ENCODE results near the gene INPP5J. TPM values are rescaled to one million over a fixed set of nuclear protein-coding genes. Genes with fewer than 3 reads are reported as not detected.

The INPP5J gene
- total and polyA plus RNA-seq, 2 donors: 0.47 to 1.1 TPM

DNA sequence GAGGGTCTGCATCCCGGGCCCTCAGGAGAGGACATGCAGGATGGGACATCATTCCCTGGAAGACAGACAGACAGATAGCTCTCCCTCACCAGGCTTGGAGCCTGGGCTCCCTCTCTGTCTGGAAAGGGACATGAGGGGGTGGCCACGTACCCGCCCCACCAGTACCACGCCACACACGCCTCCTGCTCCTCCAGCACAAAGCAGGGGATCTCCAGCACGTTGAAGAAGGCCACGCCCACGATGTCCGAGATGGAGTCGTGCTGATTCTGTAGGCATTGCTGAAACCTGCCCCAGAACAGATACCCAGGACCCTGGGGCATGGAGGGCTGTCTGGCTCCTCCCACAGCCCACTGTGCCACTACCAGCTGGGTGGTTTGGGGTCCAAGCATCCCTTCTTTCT lies 15.4 kb downstream of the INPP5J start:
- Histone ChIP-seq H3K4me1 (ENCODE audit: control insufficient read depth in 2 of 2, insufficient read depth in 2 of 2, low read length in 2 of 2) (peaks cover 0 to 7% of the 10 kb centered on the region in 2 donors), H3K4me3 (ENCODE audit: low read length in 2 of 2) (no peak overlapping the region), H3K36me3 (ENCODE audit: control insufficient read depth in 2 of 2, insufficient read depth in 2 of 2, low read length in 1 of 2) (no peaks in the 10 kb centered on the region), H3K27ac (ENCODE audit: low read depth in 1 of 2, low read length in 1 of 2) (no peak overlapping the region), H3K9me3 (ENCODE audit: control insufficient read depth in 2 of 2, insufficient read depth in 1 of 2, low read length in 1 of 2) (no peaks in the 10 kb centered on the region), H3K27me3 (ENCODE audit: control insufficient read depth in 2 of 2, insufficient read depth in 1 of 2, low read length in 1 of 2) (peaks cover 0 to 7% of the 10 kb centered on the region in 2 donors)
- no peak for DNase-seq (ENCODE audit: low read depth in 6 of 9, low spot score in 9 of 9)
- 94% methylated on average over 10 of the region's 10 CpGs for WGBS

DNA sequence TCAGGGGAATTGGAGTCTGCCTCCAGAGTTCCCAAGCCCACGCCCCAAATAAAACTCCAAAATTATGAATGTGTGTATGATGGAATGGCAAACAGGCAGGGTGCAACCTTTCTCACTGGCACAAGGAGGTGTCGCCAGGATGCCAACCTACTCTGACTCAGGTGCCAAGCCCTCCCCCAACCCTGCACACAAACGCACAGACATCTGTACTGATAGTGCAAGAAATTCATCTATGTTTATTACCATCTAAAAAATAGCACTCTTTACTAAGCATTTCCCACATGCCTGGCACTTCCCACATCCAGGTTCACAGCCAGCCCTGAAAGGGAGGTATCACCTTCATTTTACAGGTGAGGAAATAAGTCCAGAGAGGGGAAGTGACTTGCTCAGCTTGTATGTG lies 16.3 kb downstream of the INPP5J start:
- DNase-seq (ENCODE audit: low read depth in 6 of 9, low spot score in 9 of 9): no peak
- WGBS: 95% methylated on average over 3 of the region's 3 CpGs

DNA sequence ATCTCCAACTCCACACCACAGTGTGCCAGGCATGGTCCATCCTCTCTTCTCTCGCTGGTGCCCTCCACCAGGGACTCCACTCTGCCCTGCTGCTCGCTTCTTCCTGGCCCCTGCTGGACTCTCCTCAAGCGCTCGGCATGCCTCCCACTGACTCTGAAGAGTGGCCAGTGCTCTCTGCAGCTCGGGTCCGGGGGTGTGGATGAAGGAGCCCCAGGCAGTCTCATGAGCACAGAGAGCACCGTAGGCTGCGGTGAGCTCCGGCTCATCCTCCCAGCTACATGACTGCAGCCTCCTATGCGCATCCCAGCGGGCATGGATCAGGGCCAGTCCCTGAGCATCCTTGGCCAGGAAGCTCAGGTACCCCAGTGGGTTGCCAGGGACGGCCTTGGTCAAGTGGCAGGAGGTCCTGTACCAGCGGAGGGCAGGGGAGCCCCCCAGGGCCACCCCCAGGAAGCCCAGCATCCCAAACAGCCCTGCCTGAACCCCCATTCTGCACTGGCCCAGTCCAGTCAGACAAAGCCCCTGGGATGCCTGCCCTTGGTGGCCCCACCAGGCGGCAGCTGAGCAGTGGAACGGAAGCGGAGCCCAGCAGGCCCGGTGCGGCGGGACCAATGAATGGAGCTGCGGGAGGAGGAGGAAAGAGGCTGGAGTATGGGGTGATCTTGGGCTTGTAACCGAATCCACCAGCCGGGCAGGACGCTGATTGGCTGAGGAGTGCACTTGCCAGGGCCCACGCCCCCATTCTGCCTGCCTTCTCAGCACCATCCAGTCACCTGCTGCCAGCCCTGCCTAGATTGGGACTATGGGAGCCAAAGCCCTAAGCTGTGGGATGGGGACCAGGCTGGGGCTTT lies 17.3 kb downstream of the INPP5J start, which contains the start of gene PLA2G3:
Gene PLA2G3, minus strand, starts transcription at position 643 of the 851 bp plus-strand sequence. Its CDS starts 154 bp downstream, at position 489.
- DNase-seq (ENCODE audit: low read depth in 6 of 9, low spot score in 9 of 9): peak in 2 of 9 donors; percentile 5
- no peak within 1 kb of the TSS for H3K4me3 ChIP-seq (ENCODE audit: low read length in 2 of 2)
- peaks cover 0 to 7% of the 10 kb centered on the region in 2 donors for H3K4me1 ChIP-seq (ENCODE audit: control insufficient read depth in 2 of 2, insufficient read depth in 2 of 2, low read length in 2 of 2)
- no peaks in the 10 kb centered on the region for H3K36me3 ChIP-seq (ENCODE audit: control insufficient read depth in 2 of 2, insufficient read depth in 2 of 2, low read length in 1 of 2)
- no peaks in the 10 kb centered on the region for H3K9me3 ChIP-seq (ENCODE audit: control insufficient read depth in 2 of 2, insufficient read depth in 1 of 2, low read length in 1 of 2)
- 70% methylated on average over 24 of the region's 24 CpGs for WGBS
- H3K27ac ChIP-seq (ENCODE audit: low read depth in 1 of 2, low read length in 1 of 2): no peak within 1 kb of the TSS
- peaks cover 0 to 7% of the 10 kb centered on the region in 2 donors for H3K27me3 ChIP-seq (ENCODE audit: control insufficient read depth in 2 of 2, insufficient read depth in 1 of 2, low read length in 1 of 2)

More for the DNA sequence above, 16.3 kb downstream of the INPP5J start:
- peaks cover 0 to 7% of the 10 kb centered on the region in 2 donors for H3K4me1 ChIP-seq (ENCODE audit: control insufficient read depth in 2 of 2, insufficient read depth in 2 of 2, low read length in 2 of 2)
- no peaks in the 10 kb centered on the region for H3K36me3 ChIP-seq (ENCODE audit: control insufficient read depth in 2 of 2, insufficient read depth in 2 of 2, low read length in 1 of 2)
- H3K9me3 ChIP-seq (ENCODE audit: control insufficient read depth in 2 of 2, insufficient read depth in 1 of 2, low read length in 1 of 2): no peaks in the 10 kb centered on the region
- no peak overlapping the region for H3K27ac ChIP-seq (ENCODE audit: low read depth in 1 of 2, low read length in 1 of 2)
- no peak overlapping the region for H3K4me3 ChIP-seq (ENCODE audit: low read length in 2 of 2)
- peaks cover 0 to 7% of the 10 kb centered on the region in 2 donors for H3K27me3 ChIP-seq (ENCODE audit: control insufficient read depth in 2 of 2, insufficient read depth in 1 of 2, low read length in 1 of 2)

DNA sequence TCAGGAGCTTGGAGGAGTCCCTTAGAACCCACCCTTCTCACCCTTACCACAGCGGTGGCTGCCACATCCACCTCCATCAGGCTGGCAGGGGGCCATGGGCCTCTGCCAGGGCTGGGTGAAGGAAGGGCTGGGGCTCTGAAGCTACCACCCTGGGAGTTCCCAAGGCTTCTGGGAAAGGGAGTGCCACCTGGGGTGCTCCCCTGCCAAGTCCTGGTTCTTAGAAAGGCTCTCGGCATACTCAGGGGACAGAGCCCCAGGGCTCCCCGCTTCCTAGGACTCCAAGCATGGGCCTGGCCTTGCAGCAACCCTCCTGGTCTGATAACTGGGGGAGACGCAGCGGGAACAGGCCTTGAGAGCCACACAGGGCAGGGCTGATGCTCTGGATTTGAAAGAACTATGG lies 18.0 kb downstream of the INPP5J start:
- Histone ChIP-seq H3K27me3 (ENCODE audit: control insufficient read depth in 2 of 2, insufficient read depth in 1 of 2, low read length in 1 of 2) (peaks cover 0 to 7% of the 10 kb centered on the region in 2 donors), H3K9me3 (ENCODE audit: control insufficient read depth in 2 of 2, insufficient read depth in 1 of 2, low read length in 1 of 2) (no peaks in the 10 kb centered on the region), H3K4me3 (ENCODE audit: low read length in 2 of 2) (no peak overlapping the region), H3K36me3 (ENCODE audit: control insufficient read depth in 2 of 2, insufficient read depth in 2 of 2, low read length in 1 of 2) (no peaks in the 10 kb centered on the region), H3K4me1 (ENCODE audit: control insufficient read depth in 2 of 2, insufficient read depth in 2 of 2, low read length in 2 of 2) (peaks cover 0 to 7% of the 10 kb centered on the region in 2 donors), H3K27ac (ENCODE audit: low read depth in 1 of 2, low read length in 1 of 2) (no peak overlapping the region)
- WGBS: 90% methylated on average over 5 of the region's 5 CpGs
- no peak for DNase-seq (ENCODE audit: low read depth in 6 of 9, low spot score in 9 of 9)

DNA sequence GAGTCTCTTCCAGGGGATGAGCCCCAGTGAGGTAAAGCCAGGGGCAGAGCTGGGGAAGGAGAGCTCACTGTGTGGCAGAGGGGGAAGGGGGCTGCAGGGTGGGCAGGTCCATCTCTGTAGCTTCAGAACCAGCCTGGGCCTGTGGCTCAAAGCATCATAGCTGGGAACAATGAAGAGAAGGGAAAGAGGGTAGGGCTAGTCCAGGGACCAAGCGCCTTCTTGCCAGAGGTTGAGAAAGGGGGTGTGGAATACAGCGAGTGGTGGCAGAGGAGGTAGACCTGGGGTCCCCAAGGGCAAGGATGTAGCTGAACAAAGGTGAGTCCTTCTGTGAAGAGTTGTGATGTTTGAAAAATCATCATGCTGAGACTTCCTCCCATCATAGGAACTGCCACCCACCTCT lies 18.8 kb downstream of the INPP5J start:
- H3K9me3 ChIP-seq (ENCODE audit: control insufficient read depth in 2 of 2, insufficient read depth in 1 of 2, low read length in 1 of 2): no peaks in the 10 kb centered on the region
- no peak overlapping the region for H3K4me3 ChIP-seq (ENCODE audit: low read length in 2 of 2)
- H3K27me3 ChIP-seq (ENCODE audit: control insufficient read depth in 2 of 2, insufficient read depth in 1 of 2, low read length in 1 of 2): peaks cover 0 to 7% of the 10 kb centered on the region in 2 donors
- no peak overlapping the region for H3K27ac ChIP-seq (ENCODE audit: low read depth in 1 of 2, low read length in 1 of 2)
- 98% methylated on average over 2 of the region's 2 CpGs for WGBS
- DNase-seq (ENCODE audit: low read depth in 6 of 9, low spot score in 9 of 9): no peak
- H3K4me1 ChIP-seq (ENCODE audit: control insufficient read depth in 2 of 2, insufficient read depth in 2 of 2, low read length in 2 of 2): peaks cover 0 to 7% of the 10 kb centered on the region in 2 donors
- no peaks in the 10 kb centered on the region for H3K36me3 ChIP-seq (ENCODE audit: control insufficient read depth in 2 of 2, insufficient read depth in 2 of 2, low read length in 1 of 2)

DNA sequence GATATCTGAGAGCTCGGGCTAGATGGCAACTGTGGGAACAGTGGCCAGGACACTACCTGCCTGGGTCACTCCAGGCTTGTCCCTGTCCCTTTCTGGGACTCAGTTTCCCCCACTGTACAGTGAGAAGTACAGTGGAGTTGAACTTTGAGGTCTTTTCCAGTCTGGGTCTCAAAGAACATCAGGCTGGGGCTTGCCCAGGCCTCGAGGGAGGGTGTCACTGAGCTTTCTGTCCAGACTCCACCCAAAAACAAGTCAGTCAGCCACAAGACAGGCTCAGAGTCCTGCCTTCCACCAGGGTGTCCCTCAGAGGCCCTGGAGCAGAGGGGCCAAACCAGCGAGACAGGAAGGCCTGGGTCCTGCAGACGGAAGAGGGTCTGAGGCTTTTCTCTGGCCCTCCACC lies 19.5 kb downstream of the INPP5J start:
- DNase-seq (ENCODE audit: low read depth in 6 of 9, low spot score in 9 of 9): no peak
- H3K27me3 ChIP-seq (ENCODE audit: control insufficient read depth in 2 of 2, insufficient read depth in 1 of 2, low read length in 1 of 2): peaks cover 0 to 7% of the 10 kb centered on the region in 2 donors
- H3K9me3 ChIP-seq (ENCODE audit: control insufficient read depth in 2 of 2, insufficient read depth in 1 of 2, low read length in 1 of 2): peaks cover 0 to under 1% of the 10 kb centered on the region in 2 donors
- H3K27ac ChIP-seq (ENCODE audit: low read depth in 1 of 2, low read length in 1 of 2): no peak overlapping the region
- 89% methylated on average over 4 of the region's 4 CpGs for WGBS
- H3K36me3 ChIP-seq (ENCODE audit: control insufficient read depth in 2 of 2, insufficient read depth in 2 of 2, low read length in 1 of 2): no peaks in the 10 kb centered on the region
- H3K4me3 ChIP-seq (ENCODE audit: low read length in 2 of 2): no peak overlapping the region
- H3K4me1 ChIP-seq (ENCODE audit: control insufficient read depth in 2 of 2, insufficient read depth in 2 of 2, low read length in 2 of 2): peaks cover 0 to 7% of the 10 kb centered on the region in 2 donors

DNA sequence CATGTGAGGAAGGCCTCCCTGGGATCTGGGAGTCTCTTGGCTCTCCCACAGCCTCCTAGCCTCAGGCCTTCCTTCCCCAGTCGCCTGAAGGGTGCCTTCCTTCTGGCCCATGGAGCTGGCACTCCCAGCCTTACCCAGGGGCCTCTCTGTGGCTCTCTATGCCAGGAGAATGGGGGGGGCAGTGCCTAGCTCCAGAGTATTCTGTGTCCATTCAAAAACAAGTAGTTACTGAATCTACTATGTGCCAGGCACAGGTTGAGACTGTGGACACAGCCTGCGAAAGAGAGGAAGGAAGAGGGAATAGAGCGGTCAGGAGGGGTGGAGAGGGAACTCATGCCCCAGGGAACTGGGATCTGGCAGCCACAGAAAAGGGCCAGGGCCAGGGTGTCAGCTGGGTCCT lies 20.3 kb downstream of the INPP5J start:
- Histone ChIP-seq H3K4me3 (ENCODE audit: low read length in 2 of 2) (no peak overlapping the region), H3K4me1 (ENCODE audit: control insufficient read depth in 2 of 2, insufficient read depth in 2 of 2, low read length in 2 of 2) (peaks cover 0 to 7% of the 10 kb centered on the region in 2 donors), H3K36me3 (ENCODE audit: control insufficient read depth in 2 of 2, insufficient read depth in 2 of 2, low read length in 1 of 2) (no peaks in the 10 kb centered on the region), H3K9me3 (ENCODE audit: control insufficient read depth in 2 of 2, insufficient read depth in 1 of 2, low read length in 1 of 2) (peaks cover 0 to 5% of the 10 kb centered on the region in 2 donors), H3K27ac (ENCODE audit: low read depth in 1 of 2, low read length in 1 of 2) (no peak overlapping the region), H3K27me3 (ENCODE audit: control insufficient read depth in 2 of 2, insufficient read depth in 1 of 2, low read length in 1 of 2) (peaks cover 0 to 7% of the 10 kb centered on the region in 2 donors)
- WGBS: 81% methylated on average over 3 of the region's 3 CpGs
- DNase-seq (ENCODE audit: low read depth in 6 of 9, low spot score in 9 of 9): no peak

DNA sequence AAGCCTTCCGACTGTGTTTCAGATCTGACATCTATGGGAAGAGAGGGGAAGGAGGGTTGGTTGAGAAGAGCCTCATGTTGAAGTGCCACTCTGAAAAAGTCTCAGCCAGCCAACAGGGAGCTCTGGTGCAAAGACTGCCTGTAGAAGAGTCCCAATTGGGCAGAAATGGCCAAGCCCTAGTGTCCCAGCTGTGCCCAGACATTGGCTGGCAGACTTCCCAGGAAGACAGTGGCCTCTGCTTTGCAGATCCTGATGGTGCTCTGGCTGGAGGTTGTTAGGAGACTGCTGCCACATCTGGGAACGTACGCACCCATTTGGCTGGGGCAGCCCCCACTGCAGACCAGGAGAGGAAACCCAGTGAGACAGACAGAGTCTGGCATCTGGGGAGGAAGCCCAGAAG lies 20.8 kb downstream of the INPP5J start:
- no peak overlapping the region for H3K27ac ChIP-seq (ENCODE audit: low read depth in 1 of 2, low read length in 1 of 2)
- WGBS: 91% methylated on average over 3 of the region's 3 CpGs
- H3K36me3 ChIP-seq (ENCODE audit: control insufficient read depth in 2 of 2, insufficient read depth in 2 of 2, low read length in 1 of 2): no peaks in the 10 kb centered on the region
- peaks cover 0 to 7% of the 10 kb centered on the region in 2 donors for H3K4me1 ChIP-seq (ENCODE audit: control insufficient read depth in 2 of 2, insufficient read depth in 2 of 2, low read length in 2 of 2)
- DNase-seq (ENCODE audit: low read depth in 6 of 9, low spot score in 9 of 9): no peak
- no peak overlapping the region for H3K4me3 ChIP-seq (ENCODE audit: low read length in 2 of 2)
- peaks cover 0 to 5% of the 10 kb centered on the region in 2 donors for H3K9me3 ChIP-seq (ENCODE audit: control insufficient read depth in 2 of 2, insufficient read depth in 1 of 2, low read length in 1 of 2)
- H3K27me3 ChIP-seq (ENCODE audit: control insufficient read depth in 2 of 2, insufficient read depth in 1 of 2, low read length in 1 of 2): peaks cover 0 to 7% of the 10 kb centered on the region in 2 donors

DNA sequence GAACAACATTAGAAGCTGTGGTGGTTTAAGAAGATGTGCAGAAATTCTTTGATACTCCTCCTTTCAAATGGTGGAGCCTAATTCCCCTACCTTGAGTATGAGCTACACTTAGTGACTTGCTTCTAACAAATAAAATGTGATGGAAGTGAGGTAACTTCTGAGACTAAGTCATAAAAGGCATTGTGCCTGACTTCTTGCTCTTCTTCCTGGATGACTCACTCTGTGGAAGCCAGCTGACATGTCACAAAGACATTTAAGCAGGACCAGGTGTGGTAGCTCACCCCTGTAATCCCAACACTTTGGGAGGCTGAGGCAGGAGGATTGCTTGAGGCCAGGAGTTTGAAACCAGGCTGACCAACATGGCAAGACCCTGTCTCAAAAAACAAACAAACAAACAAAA lies 21.5 kb downstream of the INPP5J start:
- peaks cover 0 to 5% of the 10 kb centered on the region in 2 donors for H3K9me3 ChIP-seq (ENCODE audit: control insufficient read depth in 2 of 2, insufficient read depth in 1 of 2, low read length in 1 of 2)
- no peaks in the 10 kb centered on the region for H3K36me3 ChIP-seq (ENCODE audit: control insufficient read depth in 2 of 2, insufficient read depth in 2 of 2, low read length in 1 of 2)
- H3K27me3 ChIP-seq (ENCODE audit: control insufficient read depth in 2 of 2, insufficient read depth in 1 of 2, low read length in 1 of 2): peaks cover 0 to 7% of the 10 kb centered on the region in 2 donors
- peaks cover 0 to 7% of the 10 kb centered on the region in 2 donors for H3K4me1 ChIP-seq (ENCODE audit: control insufficient read depth in 2 of 2, insufficient read depth in 2 of 2, low read length in 2 of 2)
- DNase-seq (ENCODE audit: low read depth in 6 of 9, low spot score in 9 of 9): no peak
- H3K4me3 ChIP-seq (ENCODE audit: low read length in 2 of 2): no peak overlapping the region
- no peak overlapping the region for H3K27ac ChIP-seq (ENCODE audit: low read depth in 1 of 2, low read length in 1 of 2)

Measured in thymus (tissue), 11 donors.